HCT116 (cell line): ENCODE measurements around the gene DNAJC7. TPM values are rescaled to one million over a fixed set of nuclear protein-coding genes. Genes with fewer than 3 reads are reported as not detected.
A peak's percentile ranks its signal among the peaks of the same experiment; 100 is the strongest.

Experiments used
- ATAC-seq: fragments of 200-7000 bp; cut with Tn5 transposase; 2 replicates; pipeline ENCODE4 v1.9.1; 2020; ENCODE audit warnings: mild to moderate bottlenecking, moderate library complexity
- BruUV-seq: library from RNA; stranded (reverse); fragments of 400-500 nt; replicated peaks from 2 replicates; lab custom pipeline; 2021; lab: Mats Ljungman, UMichigan
- CTCF ChIA-PET: fragments of 300-600 bp; sonication (Branson Sonifier 250); formaldehyde crosslinking; loops from one replicate; lab custom pipeline; 2021; ENCODE audit warnings: antibody characterized with exemption; lab: Charles Lee
- POLR2A ChIA-PET: fragments of 300-600, 350-600 bp; sonication (Branson Sonifier 250); formaldehyde crosslinking; loops from one replicate; lab custom pipeline; 2021; ENCODE audit warnings: antibody characterized with exemption; lab: Charles Lee
- RAD21 ChIA-PET, 2 experiments: fragments of 300-600 bp; sonication (Branson Sonifier 250); formaldehyde crosslinking; loops; one replicate each; lab custom pipeline; 2023; ENCODE audit warnings: low total read pairs in 2 of 2; ENCODE audit not compliant: uncharacterized antibody in 2 of 2, unreplicated experiment in 2 of 2, low non-redundant PET in 1 of 2; lab: Charles Lee
- DNase-seq: peaks from one replicate; pipeline ENCODE4 v3.0.0-alpha.2; 2010; ENCODE audit warnings: low read depth, low spot score
- H2AFZ ChIP-seq: fragments of 200-600 bp; shearing (Covaris generic), sonication (generic); 2 replicates; pipeline ENCODE4 v1.6.1; 2017; ENCODE audit warnings: low read depth, mixed run types, mixed read lengths, antibody characterized with exemption, low read length; ENCODE audit not compliant: poor library complexity, severe bottlenecking
- H3K27ac ChIP-seq: 2 replicates; pipeline ENCODE4 v1.5.1; 2012; ENCODE audit warnings: low read depth, low read length
- H3K27me3 ChIP-seq: fragments of 200-600 bp; sonication (generic); 2 replicates; pipeline ENCODE4 v1.6.1; 2016; ENCODE audit warnings: mixed run types, low read length, mixed read lengths; ENCODE audit not compliant: insufficient read depth
- H3K36me3 ChIP-seq, 2 experiments: fragments of 200-500 bp in 1 of 2; fragments of 200-600 bp in 1 of 2; sonication (Bioruptor generic) in 1 of 2; sonication (generic) in 1 of 2; 2 replicates each; pipeline versions ENCODE4 v1.5.1 to v1.6.1; 2014 to 2016; ENCODE audit warnings: low read length in 2 of 2, inconsistent platforms in 1 of 2, mixed read lengths in 1 of 2, mixed run types in 1 of 2; ENCODE audit not compliant: insufficient read depth in 2 of 2, control insufficient read depth in 1 of 2
- H3K4me1 ChIP-seq, 2 experiments: fragments of 200-600 bp in 1 of 2; sonication (generic) in 1 of 2; 2 replicates each; pipeline versions ENCODE4 v1.5.1 to v1.6.1; 2012 to 2017; ENCODE audit warnings: low read length in 2 of 2, inconsistent platforms in 1 of 2, mild to moderate bottlenecking in 1 of 2, mixed read lengths in 1 of 2, mixed run types in 1 of 2, moderate library complexity in 1 of 2; ENCODE audit not compliant: insufficient read depth in 2 of 2, control insufficient read depth in 1 of 2
- H3K4me2 ChIP-seq: fragments of 200-600 bp; sonication (generic); 2 replicates; pipeline ENCODE4 v1.6.1; 2017; ENCODE audit warnings: mixed run types, low read length, mixed read lengths
- H3K4me3 ChIP-seq, 2 experiments: fragments of 200-600 bp in 1 of 2; sonication (generic) in 1 of 2; replicated peaks in 1 of 2; 2 replicates each; pipeline ENCODE4 v1.5.1; 2011 to 2016; ENCODE audit warnings: low read length in 2 of 2, control low read depth in 1 of 2, low read depth in 1 of 2, mild to moderate bottlenecking in 1 of 2, mixed read lengths in 1 of 2, mixed run types in 1 of 2
- H3K79me2 ChIP-seq: fragments of 200-600 bp; sonication (generic); 2 replicates; pipeline ENCODE4 v1.6.1; 2017; ENCODE audit warnings: mild to moderate bottlenecking, mixed run types, low read length, moderate library complexity, mixed read lengths; ENCODE audit not compliant: insufficient read depth
- H3K9ac ChIP-seq: fragments of 200-600 bp; sonication (generic); 2 replicates; pipeline ENCODE4 v1.6.1; 2016; ENCODE audit warnings: low read length, mixed read lengths
- H3K9me2 ChIP-seq: fragments of 200-600 bp; sonication (generic), shearing (Covaris generic); 2 replicates; pipeline ENCODE4 v1.6.1; 2017; ENCODE audit warnings: mixed run types, mild to moderate bottlenecking, moderate library complexity; ENCODE audit not compliant: insufficient read depth
- H3K9me3 ChIP-seq, 2 experiments: fragments of 200-500 bp in 1 of 2; fragments of 200-600 bp in 1 of 2; sonication (Bioruptor generic) in 1 of 2; sonication (generic) in 1 of 2; 2 replicates each; pipeline ENCODE4 v1.6.1; 2014 to 2017; ENCODE audit warnings: low read length in 2 of 2, mixed read lengths in 2 of 2, inconsistent platforms in 1 of 2, low read depth in 1 of 2, mild to moderate bottlenecking in 1 of 2, mixed run types in 1 of 2, moderate library complexity in 1 of 2; ENCODE audit not compliant: control insufficient read depth in 1 of 2, insufficient read depth in 1 of 2
- H4K20me1 ChIP-seq: fragments of 200-600 bp; sonication (generic), shearing (Covaris generic); 2 replicates; pipeline ENCODE4 v1.6.1; 2017; ENCODE audit warnings: mixed run types, mild to moderate bottlenecking, moderate library complexity; ENCODE audit not compliant: insufficient read depth
- ATF3 ChIP-seq: IDR thresholded peaks from 2 replicates; pipeline ENCODE4 v1.6.1; 2012
- CBX3 ChIP-seq: IDR thresholded peaks from 2 replicates; pipeline ENCODE4 v1.6.1; 2012; ENCODE audit warnings: low read depth
- CEBPB ChIP-seq: IDR thresholded peaks from 2 replicates; pipeline ENCODE4 v1.6.1; 2012; ENCODE audit warnings: low read depth
- CTCF ChIP-seq, 3 experiments: fragments of 200-600 bp in 1 of 3; sonication (generic) in 1 of 3; IDR thresholded peaks in 2 of 3; conservative IDR thresholded peaks in 1 of 3; 2 replicates each; pipeline ENCODE4 v1.5.1; 2012 to 2017; ENCODE audit warnings: low read depth in 2 of 3, low read length in 2 of 3, antibody characterized with exemption in 1 of 3, borderline replicate concordance in 1 of 3, control low read depth in 1 of 3, mild to moderate bottlenecking in 1 of 3, mixed read lengths in 1 of 3, mixed run types in 1 of 3, moderate library complexity in 1 of 3; ENCODE audit not compliant: insufficient read depth in 1 of 3
- EGR1 ChIP-seq: IDR thresholded peaks from 2 replicates; pipeline ENCODE4 v1.6.1; 2012; ENCODE audit warnings: low read depth
- ELF1 ChIP-seq: IDR thresholded peaks from 2 replicates; pipeline ENCODE4 v1.6.1; 2012; ENCODE audit warnings: low read depth, borderline replicate concordance
- EZH2 ChIP-seq: fragments of 200-600 bp; sonication (generic); IDR thresholded peaks from 2 replicates; pipeline ENCODE4 v1.6.1; 2017; ENCODE audit warnings: antibody characterized with exemption, mixed run types
- EZH2phosphoT487 ChIP-seq: fragments of 200-600 bp; IDR thresholded peaks from 2 replicates; pipeline ENCODE4 v1.6.1; 2018; ENCODE audit warnings: antibody characterized with exemption, borderline replicate concordance
- FOSL1 ChIP-seq: IDR thresholded peaks from 2 replicates; pipeline ENCODE4 v1.6.1; 2012; ENCODE audit warnings: low read depth
- JUND ChIP-seq: IDR thresholded peaks from 2 replicates; pipeline ENCODE4 v1.6.1; 2012
- POLR2A ChIP-seq: IDR thresholded peaks from 2 replicates; pipeline ENCODE4 v1.7.0; 2011; ENCODE audit warnings: borderline replicate concordance; ENCODE audit not compliant: insufficient read depth, insufficient read length; ENCODE audit errors: extremely low read depth
- POLR2AphosphoS5 ChIP-seq: IDR thresholded peaks from 2 replicates; pipeline ENCODE4 v1.6.1; 2011; ENCODE audit warnings: mild to moderate bottlenecking, low read depth, low read length, moderate library complexity
- RAD21 ChIP-seq: IDR thresholded peaks from 2 replicates; pipeline ENCODE4 v1.6.1; 2012; ENCODE audit warnings: low read depth, mild to moderate bottlenecking
- REST ChIP-seq: IDR thresholded peaks from 2 replicates; pipeline ENCODE4 v1.6.1; 2012; ENCODE audit warnings: low read depth
- SIN3A ChIP-seq: IDR thresholded peaks from 2 replicates; pipeline ENCODE4 v1.6.1; 2012; ENCODE audit warnings: low read depth
- SRF ChIP-seq: IDR thresholded peaks from 2 replicates; pipeline ENCODE4 v1.6.1; 2012; ENCODE audit warnings: low read depth
- TCF7L2 ChIP-seq: IDR thresholded peaks from 2 replicates; pipeline ENCODE4 v1.7.0; 2011; ENCODE audit warnings: borderline replicate concordance, inconsistent platforms; ENCODE audit not compliant: insufficient read depth, insufficient read length; ENCODE audit errors: extremely low read depth
- ZBTB33 ChIP-seq: IDR thresholded peaks from 2 replicates; pipeline ENCODE4 v1.6.1; 2011; ENCODE audit warnings: mild to moderate bottlenecking, low read length, moderate library complexity; ENCODE audit not compliant: insufficient replicate concordance; ENCODE audit errors: extremely low read depth
- ZFX ChIP-seq: fragments of 450-650 bp; IDR thresholded peaks from 2 replicates; pipeline ENCODE4 v1.6.1; 2017
- ZNF274 ChIP-seq: fragments of 200-500 bp; sonication (Bioruptor generic); IDR thresholded peaks from 2 replicates; pipeline ENCODE4 v1.6.1; 2014; ENCODE audit warnings: mild to moderate bottlenecking, low read depth, low read length, inconsistent platforms
- intact Hi-C: fragments of 100-400 bp; cut with micrococcal nuclease; formaldehyde crosslinking; loops from 2 replicates; pipeline ENCODE4 v1.10.0; 2022
- total RNA-seq: library from RNA; stranded (reverse); gene quantifications from one replicate; pipeline ENCODE4 v1.2.1, GENCODE V29; 2021; ENCODE audit not compliant: unreplicated experiment

The DNAJC7 gene
- total RNA-seq, 1 experiment from 2014 or later = 113 TPM

GRCh38 chr17:42018339-42018738 is 1.1 kb upstream of the DNAJC7 start:
- Histone ChIP-seq H2AFZ (no peak overlapping the region), H4K20me1 (0 out of 2 replicates have a peak, but pooled peaks cover under 1% of the 10 kb centered on the region), H3K4me2 (peak overlapping the region; percentile 96), H3K79me2 (peaks cover 57% of the 10 kb centered on the region), H3K4me3 (peak overlapping the region; percentile 93 to 99), H3K9me3 (no peaks in the 10 kb centered on the region), H3K27me3 (no peaks in the 10 kb centered on the region), H3K27ac (peak overlapping the region; percentile 71), H3K9me2 (no peaks in the 10 kb centered on the region), H3K36me3 (peaks cover 0 to 1% of the 10 kb centered on the region in 2 experiments; a peak in 2 of 4 replicates), H3K4me1 (peaks cover 14 to 30% of the 10 kb centered on the region in 2 experiments; a peak in 3 of 4 replicates), H3K9ac (peak overlapping the region; percentile 100)
- ATAC-seq (no peak), DNase-seq (no peak)
- no TSS peak for BruUV-seq
- intact Hi-C loops = loop anchor here (5.0 kb wide), 1 partner anchor 51 kb away; the partner anchor contains the start of gene CNP
- TF ChIP-seq FOSL1 (no peak), CTCF (IDR thresholded peaks at IDR 0.05 in 2 of 3, conservative IDR thresholded peaks at IDR 0.05 in 1 of 3; ENCODE audit: borderline replicate concordance in 1 of 3, insufficient read depth in 1 of 3, low read depth in 2 of 3, low read length in 2 of 3) (no peak), CEBPB (no peak), ZBTB33 (no peak), SIN3A (no peak), SRF (no peak), POLR2A (no peak), REST (no peak), JUND (no peak), EGR1 (no peak), ELF1 (no peak), EZH2 (no peak), POLR2AphosphoS5 (no peak), ZNF274 (no peak), TCF7L2 (no peak), CBX3 (no peak), RAD21 (no peak), EZH2phosphoT487 (no peak), ATF3 (no peak), ZFX (no peak)
- POLR2A ChIA-PET = interaction anchor here (1.4 to 2.3 kb wide), 2 partner anchors 9 to 52 kb away, joined by 3 to 17 read pairs; partner anchors contain the start of gene CNP
- RAD21 ChIA-PET = no interaction called here
- CTCF ChIA-PET = interaction anchor here (1.0 to 4.0 kb wide), 5 partner anchors 10 to 100 kb away, joined by 3 to 16 read pairs (median 4); partner anchors contain the start of gene CNP
